RPMI8226 (cell line): ENCODE measurements around the gene MRC2.

Experiments
- DNase-seq: peaks from one replicate; pipeline ENCODE4 v3.0.0-alpha.2; 2015

Gene MRC2

DNA sequence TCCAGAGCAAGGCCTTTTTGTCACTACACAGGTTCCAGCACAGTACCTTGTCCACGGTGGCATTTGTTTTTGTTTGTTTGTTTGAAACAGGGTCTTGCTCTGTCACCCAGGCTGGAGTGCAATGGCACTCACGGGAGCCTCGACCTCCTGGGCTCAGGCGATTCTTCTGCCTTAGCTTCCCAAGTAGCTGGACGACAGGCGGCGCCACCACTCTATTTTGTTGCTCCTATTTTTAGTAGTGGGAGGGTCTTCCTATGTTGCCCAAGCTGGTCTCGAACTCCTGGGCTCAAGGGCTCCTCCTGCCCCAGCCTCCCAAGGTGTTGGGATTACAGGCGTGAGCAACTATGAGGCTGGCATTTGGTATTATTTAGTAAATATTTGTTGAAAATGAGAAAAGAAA, 10.3 kb downstream of the MRC2 start:
- DNase-seq, result no peak

DNA sequence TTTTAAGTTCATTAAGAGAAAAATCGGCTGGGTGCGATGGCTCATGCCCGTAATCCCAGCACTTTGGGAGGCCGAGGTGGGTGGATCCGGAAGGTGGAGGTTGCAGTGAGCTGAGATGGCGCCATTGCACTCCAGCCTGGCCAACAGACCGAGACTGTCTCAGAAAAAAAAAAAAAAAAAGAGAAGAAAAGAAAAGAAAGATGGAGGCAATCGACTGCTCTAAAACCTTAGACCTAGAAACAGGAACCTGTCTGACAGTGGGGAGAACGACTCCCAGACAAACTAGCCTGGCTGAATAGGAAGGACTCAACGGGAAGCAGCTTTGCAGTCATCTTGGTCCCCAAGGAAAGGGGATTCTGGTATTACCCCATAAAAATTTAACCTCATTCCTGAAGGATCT, 13.7 kb downstream of the MRC2 start:
- DNase-seq, result no peak

DNA sequence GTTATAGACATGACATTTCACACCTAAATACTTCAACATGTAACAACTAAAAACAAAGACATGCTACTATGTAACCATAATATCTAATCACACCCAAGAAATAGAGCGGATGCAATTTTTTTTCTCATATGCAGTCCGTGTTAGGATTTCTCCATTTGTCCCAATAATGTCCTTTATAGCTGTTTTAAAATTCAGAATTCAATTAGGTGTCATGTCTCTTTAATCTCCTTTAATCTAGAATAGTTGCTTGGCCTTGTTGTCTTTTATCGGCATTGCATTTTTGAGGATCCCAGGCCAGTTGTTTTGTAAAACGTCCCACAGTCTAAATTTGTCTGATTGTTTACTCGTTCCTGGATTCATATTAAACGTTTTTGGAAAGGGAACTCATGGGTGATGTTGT, 14.5 kb downstream of the MRC2 start:
- no peak for DNase-seq

DNA sequence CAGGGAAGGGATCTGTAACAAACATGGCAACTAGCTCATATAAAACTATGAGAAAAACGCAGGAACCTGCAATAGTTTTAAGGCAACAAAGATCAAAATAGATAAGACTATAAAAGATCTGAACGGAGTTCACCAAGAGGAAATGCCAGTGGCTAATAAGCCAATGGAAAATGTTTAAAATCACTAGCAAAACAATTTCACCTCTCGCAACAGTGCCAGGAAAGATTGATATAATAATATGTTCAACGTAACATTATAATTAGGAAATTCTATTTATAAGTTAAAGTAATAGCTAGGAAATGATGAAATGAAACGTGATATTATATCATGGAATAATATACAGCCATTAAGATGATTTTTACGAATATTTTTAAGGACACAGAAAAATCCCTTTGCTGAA, 16.0 kb downstream of the MRC2 start:
- no peak for DNase-seq

DNA sequence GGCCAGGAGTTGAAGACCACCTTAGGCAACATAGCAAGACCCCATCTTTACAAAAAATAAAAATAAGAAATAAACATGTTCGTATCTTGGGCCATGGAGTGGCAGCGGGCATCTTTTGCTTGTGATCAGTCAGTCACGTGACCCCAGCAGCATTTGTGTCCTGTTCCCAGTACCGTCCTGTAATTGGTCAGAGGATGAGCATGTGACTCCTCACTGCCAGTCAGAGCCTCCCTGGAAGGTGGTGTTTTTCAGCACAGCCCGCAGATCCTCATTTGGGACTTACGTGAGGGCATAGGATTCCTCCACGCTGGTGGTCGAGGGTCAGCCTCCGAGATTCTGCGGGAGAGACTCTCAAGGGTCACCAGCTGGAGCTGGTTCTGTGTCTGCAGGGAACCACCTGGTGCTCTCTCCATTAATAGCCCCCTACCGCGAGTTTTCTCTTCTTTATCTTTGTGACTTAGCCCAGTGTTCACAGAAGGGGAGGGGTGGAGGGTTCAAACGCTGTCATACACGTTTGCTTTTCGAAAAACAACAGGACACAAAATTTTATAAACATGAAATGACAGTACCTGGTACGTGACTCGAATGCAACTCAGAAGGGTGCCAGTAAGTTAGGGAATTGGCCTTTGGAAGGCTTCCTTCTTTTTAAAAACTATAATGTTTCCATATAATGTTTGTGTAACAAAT, 17.2 kb downstream of the MRC2 start:
- no peak for DNase-seq

DNA sequence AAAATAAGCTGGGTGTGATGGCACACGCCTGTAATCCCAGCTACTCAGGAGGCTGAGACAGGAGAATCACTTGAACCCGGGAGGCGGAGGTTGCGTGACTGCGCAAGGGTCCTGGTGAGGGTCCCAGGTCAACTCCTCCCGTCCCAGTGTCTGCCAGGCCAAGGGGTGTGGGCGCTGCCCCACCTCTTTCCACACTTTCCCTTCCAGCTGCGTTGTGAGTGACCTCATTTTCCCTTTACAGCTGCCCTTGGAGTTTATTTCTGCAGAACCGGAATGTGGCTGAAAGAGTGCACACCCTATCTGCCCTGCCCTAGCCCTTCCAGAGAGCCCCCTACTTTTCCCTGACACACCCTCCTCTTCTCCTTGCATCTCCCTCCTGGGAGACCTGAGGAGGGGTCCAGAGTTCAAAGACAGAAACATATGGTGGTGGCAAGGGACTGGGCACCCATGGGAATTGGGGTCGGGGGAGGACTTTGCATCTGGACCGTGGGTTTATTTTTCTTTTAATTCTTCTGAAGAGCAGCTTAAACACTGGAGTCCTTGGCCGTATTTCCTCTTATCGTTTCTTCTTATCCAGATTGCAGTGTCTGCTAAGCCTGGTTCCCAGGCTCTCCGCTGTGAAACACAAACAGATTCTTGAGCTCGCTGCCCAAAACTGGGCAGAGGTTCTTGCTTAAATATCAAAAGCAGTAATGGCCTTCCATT, 20.9 kb downstream of the MRC2 start:
- DNase-seq, result no peak

DNA sequence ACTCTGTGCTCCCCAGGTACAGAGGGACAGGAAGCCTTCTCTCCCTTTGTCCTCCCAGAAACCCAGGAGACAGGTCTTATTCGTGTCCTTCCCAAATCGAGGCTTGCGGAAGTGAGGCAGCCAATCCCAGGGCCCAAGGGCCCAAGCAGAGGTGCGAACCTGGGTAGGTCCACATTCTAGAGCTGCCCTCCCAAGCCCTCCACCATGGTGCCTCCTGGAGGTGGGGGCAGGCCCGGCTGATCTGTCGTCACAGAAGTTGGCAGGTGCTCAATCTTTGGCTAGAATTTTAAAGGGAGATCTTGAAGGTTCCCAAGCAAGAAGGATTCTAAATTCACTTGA, 21.5 kb downstream of the MRC2 start:
- DNase-seq, result no peak

DNA sequence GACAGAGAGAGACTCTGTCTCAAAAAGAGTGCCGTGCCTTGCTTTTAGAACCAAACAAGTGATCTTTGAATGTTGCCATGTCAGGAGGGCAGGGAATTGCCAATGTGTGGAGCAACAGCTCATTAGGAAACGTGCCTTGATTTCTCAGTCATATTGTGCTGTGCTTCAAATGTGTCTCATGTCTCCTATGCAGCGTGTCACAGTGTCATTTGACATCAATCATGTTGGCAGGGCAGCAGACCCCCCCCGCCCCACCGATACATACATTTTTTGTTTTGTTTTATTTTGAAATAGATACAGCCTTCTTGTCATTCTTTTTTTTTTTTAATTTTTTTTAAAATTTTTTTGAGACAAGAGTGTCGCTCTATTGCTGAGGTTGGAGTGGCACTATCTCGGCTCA, 22.1 kb downstream of the MRC2 start:
- DNase-seq, result no peak

DNA sequence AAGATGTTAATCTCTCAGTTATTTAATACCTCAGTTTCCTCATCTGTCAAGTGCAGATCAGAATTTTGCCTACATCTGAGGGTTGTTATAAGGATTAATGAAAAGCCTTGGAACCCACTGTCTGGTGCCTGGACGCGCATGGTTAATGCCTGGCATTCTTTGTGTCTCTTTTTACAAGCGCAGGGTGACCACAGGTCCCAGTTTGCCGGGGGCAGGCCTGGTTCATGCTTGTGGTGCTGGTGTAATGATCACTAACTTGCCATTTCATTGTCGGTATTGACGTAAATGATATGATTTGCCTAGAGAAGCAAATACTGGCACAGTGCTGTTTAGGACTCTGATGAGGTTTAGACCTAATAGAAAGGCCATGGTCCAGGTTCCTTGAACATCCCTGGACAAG, 23.1 kb downstream of the MRC2 start:
- no peak for DNase-seq

DNA sequence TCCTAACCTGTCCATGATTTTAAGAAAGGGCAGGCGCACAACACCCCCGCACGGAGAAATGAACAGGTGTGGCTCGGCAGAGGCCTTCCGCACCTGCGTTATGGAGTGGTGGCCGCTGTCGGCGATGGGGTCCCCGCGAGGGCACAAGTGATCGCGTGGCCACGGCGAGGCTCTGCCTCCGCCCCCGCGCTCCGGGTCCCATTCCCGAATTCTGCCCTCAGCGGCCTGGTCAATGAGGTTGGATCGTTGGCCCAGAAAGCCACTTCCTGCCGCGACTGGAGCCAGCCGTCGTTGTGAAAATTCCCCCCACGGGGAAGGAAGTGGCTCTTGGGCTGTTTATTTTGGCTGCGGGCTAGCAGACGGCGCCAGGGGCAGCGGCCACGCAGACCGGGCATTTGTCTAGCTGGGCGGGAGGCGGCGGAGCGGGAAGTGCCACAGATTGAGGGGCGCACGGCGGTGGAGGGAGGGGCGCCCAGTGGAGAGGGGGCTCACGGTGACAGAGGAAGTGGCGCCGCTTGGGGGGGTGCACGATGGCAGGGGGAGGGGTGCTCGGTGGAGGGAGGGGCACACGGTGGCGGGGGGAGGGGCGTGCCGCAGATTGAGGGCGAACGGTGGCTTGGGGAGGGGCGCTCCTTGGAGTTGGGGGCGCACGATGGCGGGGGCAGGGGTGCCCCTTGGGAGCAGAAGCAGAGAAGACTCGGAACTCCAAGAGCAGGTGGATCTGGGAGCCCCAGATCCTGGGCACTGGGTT, 25.0 kb downstream of the MRC2 start:
- peak; percentile 32 for DNase-seq

DNA sequence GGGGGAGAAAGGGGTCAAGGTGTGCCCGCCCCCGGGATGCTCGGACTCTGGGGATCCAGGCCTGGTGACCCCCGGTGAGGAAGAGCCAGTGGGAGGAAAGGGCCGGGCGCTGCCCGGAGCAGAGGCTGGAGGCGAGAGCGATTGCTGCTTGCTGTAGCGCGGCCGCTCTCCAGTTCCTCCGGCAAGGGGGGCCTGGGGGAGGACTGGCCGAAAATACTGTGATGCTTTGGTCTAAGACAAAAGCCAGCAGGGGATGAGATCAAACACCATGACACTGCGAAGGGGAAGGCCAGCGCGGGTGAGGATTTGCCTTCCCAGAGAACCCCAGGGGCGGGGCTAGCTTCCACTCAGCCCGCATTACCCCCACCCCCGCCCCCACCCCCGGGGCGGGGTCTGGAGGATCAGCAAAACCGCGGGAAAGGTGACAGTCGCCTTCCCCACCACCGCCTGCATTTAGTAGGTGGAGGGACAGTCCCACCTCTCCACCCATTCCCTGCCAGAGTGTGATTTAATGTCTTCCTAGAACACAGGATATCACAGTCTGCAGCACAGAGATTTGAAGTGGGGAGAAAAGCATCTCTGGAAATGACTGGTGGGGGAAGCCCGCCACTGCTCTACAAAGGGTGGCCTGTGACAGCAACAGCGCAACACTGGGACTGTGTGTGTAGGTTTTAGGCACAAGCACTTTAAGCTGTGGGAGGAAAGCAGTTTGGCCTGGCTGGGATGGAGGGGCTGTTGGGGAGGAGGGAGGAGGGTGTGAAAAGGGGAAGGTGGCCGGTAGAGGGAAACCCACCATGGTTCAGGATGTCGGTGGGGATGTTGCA, 25.7 kb downstream of the MRC2 start:
- peak; percentile 78 for DNase-seq

DNA sequence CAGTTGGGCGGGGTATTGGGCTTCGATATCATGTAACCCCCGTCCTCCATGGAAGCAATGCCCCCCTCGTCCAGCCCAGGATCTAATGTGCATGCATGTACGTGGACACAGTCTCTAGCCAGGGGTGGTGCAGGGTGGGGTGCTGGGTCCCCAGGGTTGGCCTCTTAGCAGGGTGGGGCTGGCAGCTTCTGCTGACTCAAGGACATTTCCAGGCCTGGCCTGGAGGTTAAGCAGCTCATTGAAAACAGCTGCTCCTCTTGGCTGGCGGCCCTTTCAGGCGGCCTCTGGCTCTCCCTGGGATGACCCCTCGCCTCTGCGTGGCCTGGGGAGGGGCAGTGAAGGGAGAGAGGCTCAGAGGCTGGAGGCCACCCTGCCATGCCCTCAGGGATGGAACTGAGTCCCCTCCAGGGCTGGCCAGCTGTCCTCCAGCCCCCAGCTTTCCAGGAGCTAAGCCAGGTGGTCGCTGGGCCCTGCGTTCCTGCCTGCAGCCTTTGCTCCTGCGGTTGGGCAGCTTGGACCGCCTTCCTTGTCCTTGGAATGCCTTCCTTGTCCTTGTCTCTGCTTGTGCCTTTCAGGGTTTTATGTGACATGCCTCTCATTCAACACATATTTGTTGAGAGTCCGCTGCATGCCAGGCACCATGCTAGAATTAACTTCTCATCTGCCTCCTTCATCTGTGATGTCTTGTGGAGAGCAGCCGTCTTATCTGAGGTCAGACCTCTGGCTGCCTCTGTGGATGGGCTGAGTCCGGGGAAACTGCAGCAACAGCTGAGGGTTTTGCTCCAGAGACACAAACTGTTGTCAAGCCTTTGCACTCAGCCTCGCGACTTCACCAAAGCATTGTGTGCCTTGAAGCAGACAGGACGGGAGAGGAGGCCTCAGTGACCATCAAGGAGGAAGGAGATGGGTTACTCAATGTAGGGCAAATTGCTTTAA, 26.6 kb downstream of the MRC2 start:
- peak; percentile 76 for DNase-seq

DNA sequence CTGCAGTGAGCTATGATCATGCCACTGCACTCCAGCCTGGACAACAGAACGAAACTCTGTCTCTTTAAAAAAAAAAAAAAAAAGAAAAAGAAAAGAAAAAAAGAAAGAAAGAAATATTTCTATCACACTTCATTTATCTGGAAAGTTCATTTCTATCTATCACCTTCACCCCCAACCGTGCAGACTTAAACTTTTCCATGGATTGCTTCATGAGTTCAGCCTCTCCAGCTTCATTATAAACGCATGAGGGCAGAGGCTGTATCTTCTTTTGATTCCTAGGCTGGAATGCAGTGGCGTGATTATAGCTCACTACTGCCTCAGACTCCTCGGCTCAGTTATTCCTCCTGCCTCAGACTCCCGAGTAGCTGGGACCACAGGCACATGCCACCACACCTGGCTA, 28.2 kb downstream of the MRC2 start:
- DNase-seq, result no peak

DNA sequence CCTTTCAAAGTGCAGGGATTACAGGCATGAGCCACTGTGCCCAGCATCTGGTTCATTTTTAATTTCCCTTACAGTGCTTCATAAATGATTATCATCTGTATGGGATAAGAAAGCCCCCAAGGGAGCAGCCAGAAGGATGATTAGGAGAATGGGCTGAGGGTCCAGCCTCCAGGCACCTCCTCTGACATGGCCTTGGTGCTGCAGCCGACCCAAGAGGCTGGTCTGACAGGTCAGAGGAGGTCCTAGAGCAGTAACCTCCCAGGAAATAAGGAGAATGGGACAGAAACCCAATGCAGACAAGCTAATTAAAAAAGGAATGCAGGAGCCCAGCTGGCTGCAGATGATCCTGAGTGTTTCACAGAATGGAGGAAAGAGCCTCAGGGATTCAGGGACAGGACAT, 29.0 kb downstream of the MRC2 start:
- DNase-seq, result no peak

DNA sequence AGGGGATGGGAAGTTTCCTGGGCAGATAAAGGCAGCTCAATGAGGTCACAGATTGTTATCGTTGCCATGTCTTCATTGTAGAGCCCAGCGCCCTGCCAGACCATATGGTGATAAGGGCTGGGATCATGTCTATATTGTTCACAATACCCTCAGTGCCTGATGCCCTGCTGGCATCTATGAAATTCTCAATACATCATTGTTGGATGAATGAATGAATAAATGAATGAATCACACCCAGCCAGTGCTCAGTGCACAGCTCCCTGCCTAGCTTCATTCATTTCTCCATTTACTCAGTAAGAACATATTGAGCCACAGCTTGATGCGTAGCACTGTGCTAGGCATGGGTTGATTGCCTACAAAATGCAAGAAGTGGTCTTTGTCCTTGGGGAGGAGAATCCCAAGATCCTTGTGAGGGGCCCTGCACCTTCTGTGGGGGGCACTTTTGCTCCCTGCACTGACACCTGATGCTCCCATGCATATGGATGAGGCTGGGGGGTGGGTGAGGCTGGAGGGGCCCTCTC, 29.7 kb downstream of the MRC2 start:
- no peak for DNase-seq

DNA sequence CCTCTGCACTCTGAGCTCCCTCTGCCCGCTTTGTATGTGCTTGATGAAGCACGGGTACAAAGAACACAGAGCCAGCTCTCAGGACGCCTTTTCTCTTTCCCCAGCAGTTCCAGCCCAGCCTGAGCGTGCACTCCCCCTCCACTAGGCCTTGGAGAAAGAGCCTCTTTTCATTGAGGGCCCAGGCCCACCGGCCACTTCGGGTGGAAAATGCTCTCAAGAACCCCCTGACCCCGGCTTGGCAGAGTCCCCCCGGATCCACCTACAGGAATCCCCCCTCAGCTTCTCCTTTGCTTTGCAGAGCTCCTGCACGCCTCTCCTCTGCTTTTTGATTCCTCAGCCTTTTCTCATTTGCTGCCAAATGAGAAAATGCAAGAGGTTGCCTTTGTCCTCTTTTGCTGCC, 30.2 kb downstream of the MRC2 start:
- no peak for DNase-seq

DNA sequence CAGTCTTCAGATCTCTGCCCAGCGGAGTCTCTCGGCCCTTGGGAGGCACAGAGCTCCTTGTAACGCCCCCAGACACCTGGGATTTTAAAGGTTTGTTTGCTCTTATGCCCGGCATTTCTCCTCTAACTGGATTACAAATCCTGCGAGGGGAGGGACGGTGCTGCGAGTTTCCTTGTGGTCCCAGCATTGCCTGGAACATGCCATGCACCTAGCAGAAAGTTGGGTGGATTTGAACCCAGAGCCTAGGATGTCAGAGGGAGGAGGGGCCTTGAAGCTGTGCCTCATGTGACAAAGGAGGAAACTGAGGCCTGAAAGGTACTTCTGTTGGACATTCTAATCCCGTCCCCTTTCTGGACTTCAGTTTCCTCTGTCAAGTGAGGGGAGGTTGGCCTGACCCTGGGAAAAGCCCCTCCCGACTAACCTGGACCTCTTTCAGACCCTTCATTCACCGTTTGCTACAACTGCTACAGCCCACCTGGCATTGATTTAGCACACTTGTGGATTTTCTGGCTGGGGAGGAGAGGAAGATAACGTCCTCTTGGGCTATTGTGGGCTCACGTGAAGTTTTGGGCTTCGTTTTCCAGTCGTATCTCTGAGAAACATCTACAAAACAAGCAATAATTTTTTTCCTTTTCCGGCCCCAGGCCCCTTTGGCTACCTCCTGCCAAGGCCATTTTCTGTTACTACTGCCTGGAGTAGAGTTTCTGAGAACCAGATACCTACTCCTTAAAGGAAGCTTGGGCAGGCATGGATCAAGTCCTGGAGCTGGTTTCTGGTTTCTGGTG, 30.9 kb downstream of the MRC2 start:
- DNase-seq, result no peak

DNA sequence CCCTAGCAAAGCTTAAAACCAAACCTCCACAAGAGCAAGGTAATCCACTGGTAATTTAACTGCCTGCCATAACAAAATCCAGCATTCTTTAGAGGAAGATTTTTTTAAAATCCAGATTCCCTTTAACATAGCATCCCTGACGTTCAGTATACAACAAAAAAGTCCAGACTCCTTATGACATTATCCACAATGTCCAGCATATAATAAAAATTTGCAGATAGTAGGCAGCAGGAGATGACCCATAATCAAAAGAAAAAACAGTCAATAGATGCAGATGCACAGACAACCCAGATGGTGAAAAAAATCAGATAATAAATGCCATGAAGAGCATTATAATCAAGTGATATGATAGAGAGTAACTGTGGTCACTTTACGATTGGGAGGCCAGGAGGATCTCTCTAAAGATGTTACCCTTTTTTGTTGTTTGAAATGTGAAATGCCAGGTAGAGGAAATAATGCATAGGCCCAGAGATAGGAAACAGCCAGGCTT, 33.2 kb downstream of the MRC2 start:
- DNase-seq, result no peak

DNA sequence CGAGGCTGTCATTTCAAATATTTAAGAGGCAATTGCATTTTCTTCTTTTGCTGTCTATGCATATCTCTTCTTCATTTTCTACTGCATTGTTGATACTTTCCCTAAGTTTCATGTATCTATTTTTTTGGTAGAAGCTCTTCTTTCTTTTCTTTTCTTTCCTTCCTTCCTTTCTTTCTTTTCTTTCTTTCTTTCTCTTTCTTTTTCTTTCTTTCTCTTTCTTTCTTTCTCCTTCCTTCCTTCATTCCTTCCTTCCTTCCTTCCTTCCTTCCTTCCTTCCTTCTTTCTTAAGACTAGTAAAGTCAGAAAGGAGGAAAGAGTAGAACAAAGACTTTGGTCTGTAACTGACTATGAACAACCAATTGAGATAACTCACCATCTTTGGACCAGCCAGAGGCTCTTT, 33.9 kb downstream of the MRC2 start:
- no peak for DNase-seq

DNA sequence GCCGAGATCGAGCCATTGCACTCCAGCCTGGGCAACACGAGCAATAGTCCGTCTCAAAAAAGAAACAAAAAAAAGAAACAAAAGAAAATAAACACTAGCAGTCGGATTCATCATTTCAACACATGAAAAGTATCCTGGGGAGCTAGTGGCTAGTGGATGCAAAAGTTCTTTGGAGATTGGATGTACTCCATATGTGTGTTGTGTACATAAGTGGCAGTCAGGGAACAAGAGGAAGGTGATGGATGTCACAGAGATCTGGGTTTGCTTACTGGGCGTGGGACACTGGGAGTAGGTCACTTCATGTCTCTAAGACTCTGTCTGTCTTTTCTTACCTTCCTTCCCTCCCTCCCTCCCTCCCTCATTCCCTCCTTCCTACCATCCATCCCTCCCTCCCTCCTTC, 35.4 kb downstream of the MRC2 start:
- DNase-seq, result no peak

DNA sequence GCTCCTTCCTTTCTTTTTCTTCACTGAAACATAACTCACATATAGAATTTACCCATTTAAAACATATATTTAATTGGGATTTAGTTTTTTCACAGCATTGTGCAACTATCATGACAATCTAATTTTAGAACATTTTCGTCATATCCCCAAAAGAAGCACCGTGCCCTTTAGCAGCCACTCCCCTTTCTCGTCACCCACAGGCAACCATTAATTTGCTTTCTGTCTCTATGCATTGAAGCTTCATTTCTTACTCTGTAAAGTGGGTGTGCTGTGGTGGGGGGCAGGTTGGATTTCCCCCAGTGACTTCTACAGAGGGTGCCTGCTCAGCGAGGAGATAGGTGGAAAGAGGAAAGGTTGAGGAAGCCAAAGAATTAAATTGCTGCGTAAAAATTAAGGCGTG, 35.8 kb downstream of the MRC2 start:
- no peak for DNase-seq
